OCI-LY7 (cell line): Measurements from ENCODE around the gene BAIAP2L1. TPM values are rescaled to one million over a fixed set of nuclear protein-coding genes. Genes with fewer than 3 reads are reported as not detected.

ENCODE experiments used
- BruUV-seq: library from RNA; stranded (reverse); fragments of 400-500 nt; replicated peaks from 2 replicates; lab custom pipeline; 2021; lab: Mats Ljungman, UMichigan
- CTCF ChIA-PET: fragments of 300-600 bp; sonication (Branson Sonifier 250); formaldehyde crosslinking; loops from one replicate; lab custom pipeline; 2022; ENCODE audit warnings: antibody characterized with exemption; ENCODE audit not compliant: unreplicated experiment; lab: Charles Lee
- POLR2A ChIA-PET: fragments of 300-600 bp; sonication (Branson Sonifier 250); formaldehyde crosslinking; loops from one replicate; lab custom pipeline; 2022; ENCODE audit warnings: antibody characterized with exemption; lab: Charles Lee
- DNase-seq: peaks from one replicate; pipeline ENCODE4 v3.0.0-alpha.2; 2015; ENCODE audit warnings: low spot score
- H2AFZ ChIP-seq: fragments of 200-600 bp; sonication (generic), shearing (Covaris generic); 2 replicates; pipeline ENCODE4 v1.6.1; 2014; ENCODE audit warnings: mild to moderate bottlenecking, antibody characterized with exemption, low read length, moderate library complexity
- H3K27ac ChIP-seq: fragments of 200-600 bp; sonication (generic); 2 replicates; pipeline ENCODE4 v1.5.1; 2014; ENCODE audit warnings: mixed run types, low read depth, mild to moderate bottlenecking, moderate library complexity, low read length, inconsistent platforms; ENCODE audit not compliant: poor library complexity, severe bottlenecking
- H3K36me3 ChIP-seq: fragments of 200-600 bp; sonication (generic); 2 replicates; pipeline ENCODE4 v1.6.1; 2014; ENCODE audit warnings: mild to moderate bottlenecking, antibody characterized with exemption, low read length, moderate library complexity, mixed read lengths; ENCODE audit not compliant: insufficient read depth
- H3K4me1 ChIP-seq: fragments of 200-600 bp; sonication (generic); 2 replicates; pipeline ENCODE4 v1.5.1; 2014; ENCODE audit warnings: mild to moderate bottlenecking, low read length; ENCODE audit not compliant: insufficient read depth, poor library complexity, severe bottlenecking
- H3K4me2 ChIP-seq: fragments of 200-600 bp; sonication (generic); 2 replicates; pipeline ENCODE4 v1.6.1; 2014; ENCODE audit warnings: mild to moderate bottlenecking, low read length
- H3K4me3 ChIP-seq: fragments of 200-600 bp; sonication (generic); 2 replicates; pipeline ENCODE4 v1.5.1; 2014; ENCODE audit warnings: mild to moderate bottlenecking, low read depth, low read length; ENCODE audit not compliant: poor library complexity, severe bottlenecking
- H3K79me2 ChIP-seq: fragments of 200-600 bp; sonication (generic); 2 replicates; pipeline ENCODE4 v1.6.1; 2016; ENCODE audit warnings: low read depth, mild to moderate bottlenecking, low read length, moderate library complexity, mixed read lengths; ENCODE audit not compliant: insufficient read depth
- H3K9me2 ChIP-seq: fragments of 200-600 bp; sonication (generic); 2 replicates; pipeline ENCODE4 v1.6.1; 2016; ENCODE audit warnings: mild to moderate bottlenecking, low read length, mixed read lengths; ENCODE audit not compliant: insufficient read depth
- H3K9me3 ChIP-seq: fragments of 200-600 bp; sonication (generic); 2 replicates; pipeline ENCODE4 v1.6.1; 2014; ENCODE audit warnings: mild to moderate bottlenecking, mixed run types, low read length, mixed read lengths
- H4K20me1 ChIP-seq: fragments of 200-600 bp; sonication (generic); 2 replicates; pipeline ENCODE4 v1.6.1; 2014; ENCODE audit warnings: mild to moderate bottlenecking, antibody characterized with exemption, low read length, moderate library complexity, mixed read lengths; ENCODE audit not compliant: insufficient read depth
- CTCF ChIP-seq: fragments of 200-600 bp; sonication (generic); conservative IDR thresholded peaks from 2 replicates; pipeline ENCODE4 v1.5.1; 2014; ENCODE audit warnings: mild to moderate bottlenecking, antibody characterized with exemption, low read length, moderate library complexity, mixed read lengths
- EZH2phosphoT487 ChIP-seq: fragments of 200-600 bp; sonication (generic); IDR thresholded peaks from 2 replicates; pipeline ENCODE4 v1.6.1; 2018; ENCODE audit warnings: low read depth, borderline replicate concordance, mild to moderate bottlenecking, mixed run types, antibody characterized with exemption, low read length, moderate library complexity, mixed read lengths
- intact Hi-C: fragments of 100-400 bp; cut with micrococcal nuclease; formaldehyde crosslinking; loops from one replicate; pipeline ENCODE4 v1.10.0; 2022; ENCODE audit not compliant: unreplicated experiment
- total RNA-seq, 2 experiments: library from RNA; depleted of rRNA in 1 of 2; stranded (reverse); fragments of >200 nt in 1 of 2; shearing (Covaris generic) in 1 of 2; gene quantifications; 2 replicates each; pipeline ENCODE4 v1.2.3, GENCODE V29; 2014 to 2022

BAIAP2L1 gene
- total RNA-seq, 2 experiments from 2014 or later = not detected

- Histone ChIP-seq H3K4me1 (peaks cover 12% of the 10 kb centered on the region), H3K9me3 (no peaks in the 10 kb centered on the region), H3K79me2 (no peaks in the 10 kb centered on the region), H3K4me2 (no peak overlapping the region), H4K20me1 (no peaks in the 10 kb centered on the region; the same call in 1 of the 2 replicates), H3K27ac (no peak overlapping the region), H3K36me3 (no peaks in the 10 kb centered on the region), H3K9me2 (no peaks in the 10 kb centered on the region), H2AFZ (no peak overlapping the region), H3K4me3 (no peak overlapping the region)
- ChIA-PET POLR2A (no interaction called here), CTCF (no interaction called here)
- no peak for TF ChIP-seq CTCF
- TF ChIP-seq EZH2phosphoT487 = no peak
- no TSS peak for BruUV-seq
- no peak for DNase-seq
- intact Hi-C loops = no loop called here
These were observed 114.0 kb downstream of the BAIAP2L1 start for GRCh38 chr7:98286701-98287485.

GRCh38 chr7:98286093-98286539 lies 114.8 kb downstream of the BAIAP2L1 start:
- no peaks in the 10 kb centered on the region for H3K9me3 ChIP-seq
- no peak overlapping the region for H2AFZ ChIP-seq
- intact Hi-C loops = no loop called here
- no peak overlapping the region for H3K27ac ChIP-seq
- CTCF ChIA-PET = no interaction called here
- TF ChIP-seq EZH2phosphoT487 = no peak
- POLR2A ChIA-PET = no interaction called here
- no peak overlapping the region for H3K4me3 ChIP-seq
- DNase-seq = no peak
- no TSS peak for BruUV-seq
- no peaks in the 10 kb centered on the region for H3K79me2 ChIP-seq
- H4K20me1 ChIP-seq = no peaks in the 10 kb centered on the region; the same call in 1 of the 2 replicates
- no peaks in the 10 kb centered on the region for H3K36me3 ChIP-seq
- H3K4me1 ChIP-seq = peaks cover 12% of the 10 kb centered on the region
- H3K4me2 ChIP-seq = no peak overlapping the region
- H3K9me2 ChIP-seq = no peaks in the 10 kb centered on the region

GRCh38 chr7:98285157-98286092 lies 115.5 kb downstream of the BAIAP2L1 start:
- H3K9me2 ChIP-seq = no peaks in the 10 kb centered on the region
- DNase-seq = no peak
- no peaks in the 10 kb centered on the region for H3K79me2 ChIP-seq
- no peaks in the 10 kb centered on the region; the same call in 1 of the 2 replicates for H4K20me1 ChIP-seq
- CTCF ChIA-PET = no interaction called here
- no TSS peak for BruUV-seq
- intact Hi-C loops = no loop called here
- no peak overlapping the region for H3K4me2 ChIP-seq
- H3K4me3 ChIP-seq = no peak overlapping the region
- peaks cover 18% of the 10 kb centered on the region for H3K4me1 ChIP-seq
- H3K27ac ChIP-seq = no peak overlapping the region
- H3K36me3 ChIP-seq = no peaks in the 10 kb centered on the region
- no peak for TF ChIP-seq EZH2phosphoT487
- TF ChIP-seq CTCF = no peak
- no peak overlapping the region for H2AFZ ChIP-seq
- no peaks in the 10 kb centered on the region for H3K9me3 ChIP-seq
- POLR2A ChIA-PET = no interaction called here
